DOHH2 (cell line): ENCODE data around the gene PTPN5.

Experiments used
- CTCF ChIP-seq: fragments of 200-600 bp; sonication (generic); IDR thresholded peaks from one replicate; pipeline ENCODE4 v1.5.1; 2014; ENCODE audit warnings: antibody characterized with exemption, mild to moderate bottlenecking, low read depth, low read length; ENCODE audit not compliant: poor library complexity, severe bottlenecking
- EZH2phosphoT487 ChIP-seq: fragments of 200-600 bp; sonication (generic); IDR thresholded peaks from 2 replicates; pipeline ENCODE4 v1.6.1; 2017; ENCODE audit warnings: borderline replicate concordance, mild to moderate bottlenecking, antibody characterized with exemption, low read length, moderate library complexity, mixed read lengths

- peak; percentile 84 for TF ChIP-seq CTCF
- no peak for TF ChIP-seq EZH2phosphoT487
Measured at GRCh38 chr11:18727479-18728236, 63.9 kb downstream of the PTPN5 start.
